OCI-LY7 (cell line): ENCODE measurements around the gene FBN2.

Experiments used
- CTCF ChIP-seq: fragments of 200-600 bp; sonication (generic); conservative IDR thresholded peaks from 2 replicates; pipeline ENCODE4 v1.5.1; 2014; ENCODE audit warnings: mild to moderate bottlenecking, antibody characterized with exemption, low read length, moderate library complexity, mixed read lengths
- EZH2phosphoT487 ChIP-seq: fragments of 200-600 bp; sonication (generic); IDR thresholded peaks from 2 replicates; pipeline ENCODE4 v1.6.1; 2018; ENCODE audit warnings: low read depth, borderline replicate concordance, mild to moderate bottlenecking, mixed run types, antibody characterized with exemption, low read length, moderate library complexity, mixed read lengths

DNA sequence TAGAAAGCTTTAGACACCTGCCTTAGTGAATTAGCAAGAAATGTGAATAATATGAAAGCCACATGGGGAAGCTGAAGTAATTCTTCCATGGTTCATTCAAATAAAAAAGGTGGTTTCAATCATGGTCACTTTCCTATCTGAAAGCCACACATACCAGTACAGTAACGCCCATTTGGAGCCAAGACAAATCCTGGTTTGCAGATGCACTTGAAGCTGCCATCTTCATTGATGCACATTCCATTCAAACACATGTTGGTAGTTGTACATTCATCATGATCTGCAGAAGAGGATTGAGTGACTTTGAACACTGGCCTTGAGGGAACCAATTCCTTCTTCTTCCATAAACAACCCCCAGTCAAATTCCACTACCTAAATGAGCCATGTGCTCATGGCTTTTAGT lies 161.5 kb downstream of the FBN2 start:
- TF ChIP-seq CTCF, result no peak
- no peak for TF ChIP-seq EZH2phosphoT487
